K562 (cell line): ENCODE data around the gene STING1. TPM values are rescaled to one million over a fixed set of nuclear protein-coding genes. Genes with fewer than 3 reads are reported as not detected.

Experiments
- ATAC-seq: fragments of 200-7000 bp; cut with Tn5 transposase; 3 replicates; pipeline ENCODE4 v1.9.1; 2020; ENCODE audit warnings: moderate library complexity
- BruUV-seq: library from RNA; stranded (reverse); fragments of 400-500 nt; replicated peaks from 2 replicates; lab custom pipeline; 2021; lab: Mats Ljungman, UMichigan
- CTCF ChIA-PET: fragments of 300-600 bp; formaldehyde crosslinking; extraction: SDS; loops from one replicate; lab custom pipeline; 2021; ENCODE audit warnings: low intra/inter-chr PET ratio; lab: Yijun Ruan, JAX
- POLR2A ChIA-PET: fragments of 300-600, 350-650 bp; sonication (Branson Sonifier 250); formaldehyde crosslinking; extraction: SDS; loops from one replicate; lab custom pipeline; 2021; ENCODE audit warnings: antibody characterized with exemption, inconsistent platforms; lab: Yijun Ruan, JAX
- DNase-seq, 4 experiments: peaks; one replicate each; pipeline versions ENCODE4 v3.0.0 to v3.0.0-alpha.2; 2011 to 2018; ENCODE audit warnings: low spot score in 3 of 4, mixed read lengths in 3 of 4; ENCODE audit errors: extremely low read depth in 1 of 4
- FAIRE-seq: peaks from 2 replicates; lab custom pipeline; 2011; peaks lifted over from hg19 to GRCh38; lab: Jason Lieb, UNC
- H2AFZ ChIP-seq: 2 replicates; pipeline ENCODE4 v1.6.0; 2011; ENCODE audit warnings: low read depth, low read length, control low read depth, inconsistent platforms
- H3K27ac ChIP-seq: fragments of 200-600 bp; 3 replicates; pipeline ENCODE4 v1.8.0; 2011; ENCODE audit warnings: low read depth, mild to moderate bottlenecking, control low read depth, inconsistent platforms, low read length, moderate library complexity, mixed read lengths; ENCODE audit errors: extremely low read depth
- H3K27me3 ChIP-seq, 2 experiments: fragments of 300-600 bp in 1 of 2; 2 replicates in 1 of 2; 3 replicates in 1 of 2; pipeline versions ENCODE4 v1.6.0 to v1.8.0; 2011; ENCODE audit warnings: inconsistent platforms in 2 of 2, low read length in 2 of 2, mild to moderate bottlenecking in 1 of 2, mixed read lengths in 1 of 2, moderate library complexity in 1 of 2; ENCODE audit not compliant: control insufficient read depth in 2 of 2, insufficient read depth in 2 of 2
- H3K36me3 ChIP-seq: fragments of 300-600 bp; 3 replicates; pipeline ENCODE4 v1.8.0; 2011; ENCODE audit warnings: mild to moderate bottlenecking, low read length, inconsistent platforms; ENCODE audit not compliant: control insufficient read depth, insufficient read depth
- H3K4me1 ChIP-seq, 2 experiments: fragments of 200-600 bp in 1 of 2; replicated peaks in 1 of 2; 2 replicates in 1 of 2; 3 replicates in 1 of 2; pipeline versions ENCODE4 v1.5.1 to v1.8.0; 2011; ENCODE audit warnings: inconsistent platforms in 2 of 2, low read length in 2 of 2, mild to moderate bottlenecking in 1 of 2, mixed read lengths in 1 of 2, moderate library complexity in 1 of 2; ENCODE audit not compliant: control insufficient read depth in 2 of 2, insufficient read depth in 2 of 2
- H3K4me2 ChIP-seq: 2 replicates; pipeline ENCODE4 v1.6.1; 2011; ENCODE audit warnings: low read length, control low read depth, inconsistent platforms, mixed read lengths; ENCODE audit not compliant: insufficient read depth
- H3K4me3 ChIP-seq: fragments of 200-600 bp; sonication (generic), shearing (Covaris generic); 2 replicates; pipeline ENCODE4 v1.5.1; 2016; ENCODE audit warnings: control low read depth, inconsistent platforms
- H3K79me2 ChIP-seq: fragments of 200-600 bp; 3 replicates; pipeline ENCODE4 v1.8.0; 2011; ENCODE audit warnings: low read length, inconsistent platforms; ENCODE audit not compliant: control insufficient read depth, insufficient read depth
- H3K9ac ChIP-seq, 2 experiments: 2 replicates each; pipeline versions ENCODE4 v1.6.0 to v1.6.1; 2011; ENCODE audit warnings: low read depth in 2 of 2, low read length in 2 of 2, control low read depth in 1 of 2, inconsistent platforms in 1 of 2, mild to moderate bottlenecking in 1 of 2, mixed read lengths in 1 of 2; ENCODE audit not compliant: insufficient read depth in 1 of 2
- H3K9me1 ChIP-seq: one replicate; pipeline ENCODE4 v1.6.0; 2011; ENCODE audit warnings: inconsistent platforms, mild to moderate bottlenecking, low read length, moderate library complexity; ENCODE audit not compliant: control insufficient read depth, insufficient read depth
- H3K9me3 ChIP-seq: replicated peaks from 2 replicates; pipeline ENCODE4 v1.5.1; 2011; ENCODE audit warnings: low read depth, low read length, inconsistent platforms; ENCODE audit not compliant: control insufficient read depth, insufficient read depth
- H4K20me1 ChIP-seq: replicated peaks from 2 replicates; pipeline ENCODE4 v1.6.1; 2011; ENCODE audit warnings: low read length, inconsistent platforms, mixed read lengths; ENCODE audit not compliant: control insufficient read depth, insufficient read depth
- BRCA1 ChIP-seq, 2 experiments: fragments of 450-650 bp in 1 of 2; sonication (generic) in 1 of 2; formaldehyde crosslinking in 1 of 2; IDR thresholded peaks; 2 replicates each; pipeline versions ENCODE4 v1.5.0 to v1.6.1; 2017 to 2020; ENCODE audit warnings: mild to moderate bottlenecking in 1 of 2, missing genetic modification reagents in 1 of 2
- POLR2G ChIP-seq: fragments of 200-400 bp; formaldehyde crosslinking; IDR thresholded peaks from 2 replicates; pipeline ENCODE4 v1.6.1; 2017; ENCODE audit warnings: low read depth, mild to moderate bottlenecking, antibody characterized with exemption, low read length, moderate library complexity
- POLR3A ChIP-seq: IDR thresholded peaks from 2 replicates; pipeline ENCODE4 v1.6.1; 2011; ENCODE audit warnings: borderline replicate concordance, mild to moderate bottlenecking, moderate library complexity; ENCODE audit not compliant: insufficient read length, insufficient read depth; ENCODE audit errors: extremely low read depth
- WGBS: fragments of 100-300 bp; shearing (Covaris generic); methylation state at CpG from one replicate; pipeline ENCODE4 v1.1.6; 2016; ENCODE audit warnings: low coverage, mixed read lengths; ENCODE audit not compliant: insufficient coverage; ENCODE audit errors: missing lambda C conversion rate; 5-methylcytosine and 5-hydroxymethylcytosine counted together
- in situ Hi-C: fragments of 300-500 bp; cut with MboI; formaldehyde crosslinking; loops from 4 replicates; pipeline ENCODE4 v1.15.0; 2018; ENCODE audit warnings: inconsistent platforms, mixed read lengths
- intact Hi-C: fragments of 100-400 bp; cut with micrococcal nuclease; formaldehyde crosslinking; loops from 2 replicates; pipeline ENCODE4 v1.14.2; 2022
- polyA plus RNA-seq, 8 experiments: library from polyadenylated mRNA; depleted of rRNA in 4 of 8; stranded (reverse) in 5 of 8; unstranded in 3 of 8; fragments of >200 nt; fragmentation: Nextera tagmentation in 2 of 8; fragmentation: Illumina TruSeq in 1 of 8; extraction: Ambion mirVana in 2 of 8; extraction: Trizol in 1 of 8; gene quantifications; 2 replicates each; pipeline versions ENCODE4 v1.2.1 to v1.2.3, GENCODE V29; 2011 to 2014; ENCODE audit warnings: inconsistent platforms in 1 of 8, missing spikeins in 1 of 8
- total RNA-seq, 7 experiments: library from RNA; depleted of rRNA in 6 of 7; stranded (reverse); fragments of >200 nt in 6 of 7; fragmentation: Illumina TruSeq in 2 of 7; extraction: Trizol in 2 of 7; gene quantifications; 2 replicates each; pipeline versions ENCODE4 v1.2.1 to v1.2.3, GENCODE V29; 2011 to 2021; ENCODE audit warnings: low replicate concordance in 1 of 7

Gene STING1
- total and polyA plus RNA-seq, 9 of the 15 experiments (the other 6 are each of a cell fraction or from before 2014, with no cell fraction given): 20.8 to 69.1 (median 44.7) TPM

GRCh38 chr5:139473105-139473504 lies 9.5 kb downstream of the STING1 start:
- 72% methylated on average over 7 of the region's 8 CpGs for WGBS
- no peaks in the 10 kb centered on the region for H3K27me3 ChIP-seq
- H3K9me3 ChIP-seq: no peaks in the 10 kb centered on the region
- TF ChIP-seq POLR2G: 0 out of 2 replicates have a peak, but pooled peaks have one; percentile 3
- TF ChIP-seq BRCA1 (IDR thresholded peaks at IDR 0.05): no peak
- TF ChIP-seq BRCA1 (CRISPR knock-in tag; IDR thresholded peaks at IDR 0.05): no peak
- H3K4me3 ChIP-seq: no peak overlapping the region
- in situ Hi-C loops: no loop called here
- ChIA-PET CTCF (no interaction called here), POLR2A (interaction anchor here (1.1 kb wide), 1 partner anchor 34 kb away, joined by 3 read pairs; the partner anchor contains the start of gene DNAJC18)
- ATAC-seq: no peak
- no peak overlapping the region; the same call in 1 of the 2 replicates for H2AFZ ChIP-seq
- FAIRE-seq: no peak
- 0 out of 3 replicates have a peak overlapping the region, but pooled peaks have one; percentile 12 for H3K27ac ChIP-seq
- H3K4me1 ChIP-seq: peaks cover 42 to 65% of the 10 kb centered on the region in 2 experiments
- no peaks in the 10 kb centered on the region for H4K20me1 ChIP-seq
- BruUV-seq: no TSS peak
- H3K4me2 ChIP-seq: no peak overlapping the region
- H3K79me2 ChIP-seq: peaks cover 5% of the 10 kb centered on the region
- intact Hi-C loops: no loop called here
- H3K9ac ChIP-seq: peak overlapping the region in 1 of 2 experiments; percentile 63; a peak in 2 of 4 replicates
- H3K9me1 ChIP-seq: no peaks in the 10 kb centered on the region
- DNase-seq: peak in 2 of 4 experiments; percentile 5
- H3K36me3 ChIP-seq: peaks cover 33% of the 10 kb centered on the region; the same call in 2 of the 3 replicates

GRCh38 chr5:139472386-139473030 lies 10.1 kb downstream of the STING1 start:
- Histone ChIP-seq H3K4me1 (peaks cover 36 to 59% of the 10 kb centered on the region in 2 experiments), H3K9me1 (no peaks in the 10 kb centered on the region), H3K9me3 (no peaks in the 10 kb centered on the region), H3K4me2 (no peak overlapping the region), H3K27ac (no peak overlapping the region), H3K27me3 (no peaks in the 10 kb centered on the region), H3K36me3 (peaks cover 27% of the 10 kb centered on the region; the same call in 1 of the 3 replicates), H4K20me1 (no peaks in the 10 kb centered on the region), H3K4me3 (no peak overlapping the region), H2AFZ (0 out of 2 replicates have a peak overlapping the region, but pooled peaks have one; percentile 8), H3K9ac (peak overlapping the region in 1 of 2 experiments; percentile 63; a peak in 2 of 4 replicates), H3K79me2 (no peaks in the 10 kb centered on the region; the same call in 1 of the 3 replicates)
- DNase-seq (peak in 2 of 4 experiments; percentile 3 to 4), ATAC-seq (no peak), FAIRE-seq (no peak)
- POLR2A ChIA-PET: interaction anchor here (1.1 to 3.0 kb wide), 2 partner anchors 9 to 33 kb away, joined by 3 to 15 read pairs; partner anchors contain the start of genes DNAJC18 and STING1
- CTCF ChIA-PET: no interaction called here
- WGBS: 83% methylated on average over 15 of the region's 15 CpGs
- peak; percentile 55; the same call in 1 of the 2 replicates for TF ChIP-seq POLR2G
- no peak for TF ChIP-seq POLR3A
- in situ Hi-C loops: no loop called here
- BruUV-seq: no TSS peak
- intact Hi-C loops: no loop called here
